Measurements from ENCODE around the gene SC5D.

SC5D gene

DNA sequence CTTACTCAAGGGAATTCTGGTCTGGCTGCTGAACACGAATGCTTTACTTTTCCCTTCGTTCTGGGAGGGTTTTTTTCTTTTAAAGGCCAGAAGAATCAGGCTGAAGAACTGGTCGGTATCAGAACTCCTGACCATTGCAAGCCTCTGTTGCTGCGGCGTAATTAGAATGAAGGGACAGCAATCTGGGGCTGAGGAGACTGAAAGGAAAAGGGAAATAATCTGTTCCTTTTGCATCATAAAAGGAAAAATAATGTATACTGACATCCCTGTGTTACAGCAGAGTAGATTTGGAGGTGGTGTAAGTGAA is 670 bp downstream of the SC5D start:
- no peak for DNase-seq

DNA sequence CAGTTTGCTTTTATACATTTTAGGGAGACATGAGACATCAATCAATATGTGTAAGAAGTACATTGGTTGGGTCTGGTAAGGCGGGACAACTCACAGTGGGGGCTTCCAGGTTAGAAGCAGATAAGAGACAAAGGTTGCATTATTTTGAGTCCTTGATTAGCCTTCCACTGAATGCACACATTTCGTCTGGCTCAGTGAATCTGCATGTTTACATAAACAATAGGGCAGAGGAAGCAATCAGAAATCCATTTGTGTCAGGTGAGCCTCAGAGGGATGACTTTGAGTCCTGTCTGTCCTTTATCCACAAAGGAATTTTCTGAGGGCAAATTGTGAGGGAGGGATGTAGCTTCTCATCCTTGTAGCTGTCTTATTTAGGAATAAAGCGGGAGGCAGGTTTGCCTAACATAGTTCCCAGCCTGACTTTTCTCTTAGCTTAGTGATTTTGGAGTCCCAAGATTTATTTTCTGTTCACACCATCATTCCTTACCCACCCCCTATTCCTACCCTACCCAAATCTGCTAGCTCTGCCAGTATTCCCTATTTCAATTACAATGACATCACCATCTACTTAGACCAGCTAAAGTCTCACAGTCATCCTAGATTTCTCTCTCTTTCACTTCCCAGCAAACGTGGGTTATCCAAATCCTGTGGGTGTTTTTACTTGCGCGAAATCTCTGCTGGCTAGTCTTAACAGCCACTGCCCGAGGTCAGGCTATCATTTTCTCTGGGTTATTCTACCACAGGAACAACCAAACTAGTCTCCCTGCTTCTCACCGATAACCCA is 2.9 kb downstream of the SC5D start:
- no peak for DNase-seq

DNA sequence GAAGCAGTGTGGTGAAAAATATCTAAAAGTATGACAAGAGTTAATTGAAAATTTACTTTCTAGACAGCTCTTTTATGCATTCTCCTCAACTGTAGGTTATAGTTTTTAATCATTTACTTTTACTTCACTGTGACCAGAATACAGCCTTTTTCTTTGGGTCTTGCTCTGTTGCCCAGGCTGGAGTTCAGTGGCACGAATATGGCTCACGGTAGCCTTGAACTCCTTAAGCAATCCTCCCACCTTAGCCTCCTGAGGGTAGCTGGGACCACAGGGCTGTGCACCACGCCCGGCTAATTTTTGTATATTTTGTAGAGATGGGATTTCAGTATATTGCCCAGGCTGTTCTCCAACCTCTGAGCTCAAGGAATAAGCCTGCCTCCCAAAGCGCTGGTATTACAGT is 5.3 kb downstream of the SC5D start:
- no peak for DNase-seq

DNA sequence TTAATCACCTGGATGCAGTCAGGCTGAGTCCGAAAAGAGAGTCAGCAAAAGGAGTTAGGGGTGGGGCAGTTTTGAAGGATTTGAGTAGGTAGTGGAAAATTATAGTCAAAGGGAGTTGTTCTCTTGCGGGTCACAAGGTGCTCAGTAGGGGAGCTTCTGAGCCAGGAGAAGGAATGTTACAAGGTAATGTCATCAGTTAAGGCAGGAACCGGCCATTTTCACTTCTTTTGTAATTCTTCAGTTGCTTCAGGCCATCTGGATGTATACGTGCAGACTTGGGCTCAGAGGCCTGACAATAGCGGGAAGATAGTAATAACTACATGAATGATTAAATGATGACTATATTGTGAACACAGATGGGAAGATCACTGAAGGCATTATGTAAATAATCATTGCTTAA is 6.2 kb downstream of the SC5D start:
- no peak for DNase-seq

DNA sequence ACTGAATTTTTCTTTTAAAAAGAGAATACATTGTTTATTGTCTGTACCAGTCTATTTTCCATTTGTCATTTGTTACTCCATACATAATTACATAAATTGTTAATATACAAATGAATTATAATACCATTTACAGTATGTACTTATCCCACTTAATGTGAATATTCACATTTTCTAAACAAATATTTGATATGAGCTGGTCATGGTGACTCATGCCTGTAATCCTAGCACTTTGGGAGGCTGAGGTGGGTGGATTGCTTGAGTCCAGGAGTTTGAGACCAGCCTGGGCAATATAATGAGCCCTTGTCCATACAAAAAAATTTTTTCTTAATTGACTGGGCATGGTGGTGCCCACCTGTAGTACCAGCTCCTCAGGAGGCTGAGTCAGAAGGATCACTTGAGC is 6.8 kb downstream of the SC5D start:
- no peak for DNase-seq

DNA sequence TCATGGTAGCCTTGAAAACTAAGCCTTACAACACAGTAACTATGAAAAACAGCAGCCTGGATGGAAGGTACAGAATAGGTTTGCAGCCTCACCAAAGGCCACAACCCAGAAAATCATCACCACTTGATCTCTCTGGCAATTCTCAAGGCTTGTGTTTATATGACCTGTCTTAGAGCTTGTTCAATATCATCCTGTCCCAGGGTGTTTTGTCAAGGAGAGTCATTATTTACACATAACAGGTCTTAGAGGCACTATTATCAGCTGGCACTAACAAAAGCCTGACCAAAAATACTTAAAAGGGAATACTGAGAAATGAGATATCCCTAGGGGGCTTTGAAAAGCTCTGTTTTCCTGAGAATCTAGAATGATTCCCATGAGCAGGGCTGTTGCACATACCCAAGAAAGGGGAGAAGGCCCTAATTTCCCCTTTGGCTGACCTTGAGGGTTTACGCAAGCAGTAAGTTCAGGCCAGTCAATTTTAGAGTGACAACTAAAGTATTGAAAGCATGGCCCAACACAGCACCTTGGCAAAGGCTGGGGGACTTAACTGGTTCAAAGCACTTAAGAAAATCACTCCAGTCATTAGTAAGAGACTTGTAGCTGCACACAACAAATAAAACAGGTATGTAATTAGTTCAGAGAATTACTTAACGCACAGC is 7.9 kb downstream of the SC5D start:
- no peak for DNase-seq

DNA sequence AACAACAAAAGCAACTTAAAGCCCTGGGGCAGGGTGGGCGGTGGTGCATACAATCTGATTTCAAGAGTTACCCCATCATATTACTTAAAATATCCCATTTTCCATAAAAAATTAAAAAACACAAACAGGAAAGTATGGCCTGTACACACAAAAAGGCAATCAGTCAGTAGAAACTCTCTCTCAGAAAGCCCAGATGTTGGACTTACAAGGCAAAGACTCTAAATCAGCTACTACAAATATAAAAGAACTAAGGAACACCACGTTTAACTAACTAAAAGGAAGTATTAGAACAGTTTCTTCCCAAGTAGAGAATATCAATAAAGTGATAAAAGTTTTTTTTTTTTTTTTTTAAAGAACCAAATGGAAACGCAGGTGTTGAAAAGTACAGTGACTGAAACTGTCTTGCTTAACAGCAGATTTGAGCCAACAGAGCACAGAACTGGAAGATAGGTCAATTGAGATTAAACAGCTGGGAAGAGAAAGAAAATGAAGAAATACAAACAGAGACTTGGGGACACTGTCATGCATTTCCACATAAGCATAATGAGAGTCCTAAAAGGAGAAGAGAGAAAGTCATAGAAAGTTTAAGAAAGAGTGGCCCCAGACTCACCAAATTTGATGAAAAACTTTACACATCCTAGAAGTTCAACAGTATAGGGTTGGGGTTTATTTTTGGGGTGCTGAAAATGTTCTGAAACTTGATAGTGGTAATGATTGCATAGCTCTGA is 8.6 kb downstream of the SC5D start:
- no peak for DNase-seq

DNA sequence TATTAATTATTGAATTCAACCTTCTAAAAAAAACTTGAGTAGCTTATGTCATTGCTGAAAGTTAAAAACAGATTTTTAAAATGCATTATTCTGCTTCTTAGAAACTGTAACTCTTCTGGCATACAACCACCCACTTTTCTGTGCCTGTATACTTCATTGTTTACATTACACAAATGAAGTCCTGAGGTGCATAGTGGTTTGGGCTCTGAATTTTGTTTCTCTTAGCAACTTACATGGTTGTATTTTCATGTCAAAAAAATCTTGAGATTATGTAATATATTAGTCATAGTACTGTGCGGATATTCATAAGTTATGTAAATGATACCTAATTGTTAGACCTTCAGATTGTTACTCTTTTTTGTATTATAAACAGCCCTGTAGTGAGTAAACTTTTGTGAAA is 12.2 kb downstream of the SC5D start:
- no peak for DNase-seq

DNA sequence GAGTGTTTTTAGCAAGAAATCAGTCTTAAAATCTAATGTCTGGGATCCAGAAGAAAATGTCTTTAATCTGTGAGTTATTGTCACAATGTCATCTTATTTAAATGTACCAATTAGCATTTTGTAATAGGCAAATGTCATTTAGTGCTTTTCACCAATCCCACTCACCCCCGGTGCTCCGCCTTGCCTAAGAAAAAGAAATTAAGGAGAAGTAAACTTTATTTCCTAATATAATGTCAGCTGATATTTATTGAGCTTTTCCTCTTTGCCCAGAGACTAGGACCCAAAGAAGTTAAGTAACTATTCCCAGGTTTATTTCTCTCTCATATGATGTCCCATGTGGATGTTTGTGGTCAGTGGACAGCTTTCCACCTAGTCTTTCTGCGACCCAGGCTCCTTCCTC is 16.2 kb downstream of the SC5D start:
- no peak for DNase-seq

DNA sequence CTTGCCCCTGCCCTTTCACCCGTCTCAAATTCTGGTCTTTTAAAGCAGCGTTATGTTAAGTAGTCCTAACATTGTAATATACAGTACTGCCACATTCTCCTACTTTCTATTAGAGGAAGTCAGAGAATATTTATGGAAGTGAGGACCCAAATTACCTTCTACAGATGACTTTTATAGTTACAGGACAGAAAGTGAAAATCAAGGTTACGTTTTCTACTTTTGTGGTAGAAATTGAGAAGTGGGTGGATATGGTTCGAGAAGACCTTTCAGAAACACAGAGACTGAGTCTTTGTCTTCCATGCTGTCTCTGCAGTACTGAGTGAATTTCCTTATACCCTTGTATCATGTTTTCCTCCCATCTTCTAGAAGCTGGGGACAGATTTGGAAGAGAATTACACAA is 17.1 kb downstream of the SC5D start:
- no peak for DNase-seq

DNA sequence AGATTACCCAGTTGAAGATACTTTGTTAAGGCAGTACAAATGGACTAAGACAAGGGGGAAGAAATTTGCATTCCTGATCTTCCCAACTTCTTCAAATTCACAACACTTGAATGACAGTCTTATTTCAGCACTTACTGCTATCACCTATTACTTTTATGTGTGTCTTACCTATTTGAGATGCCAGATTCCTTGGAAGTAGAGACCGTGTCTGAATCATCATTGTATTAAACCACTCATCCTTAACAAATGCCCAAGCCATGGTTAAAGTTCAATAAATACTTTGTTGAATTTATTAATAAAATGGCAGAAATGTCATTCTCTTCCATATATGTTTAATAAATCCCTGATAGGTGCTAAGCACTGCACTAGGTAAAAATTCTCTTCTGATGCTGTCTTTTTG is 18.3 kb downstream of the SC5D start:
- no peak for DNase-seq

DNA sequence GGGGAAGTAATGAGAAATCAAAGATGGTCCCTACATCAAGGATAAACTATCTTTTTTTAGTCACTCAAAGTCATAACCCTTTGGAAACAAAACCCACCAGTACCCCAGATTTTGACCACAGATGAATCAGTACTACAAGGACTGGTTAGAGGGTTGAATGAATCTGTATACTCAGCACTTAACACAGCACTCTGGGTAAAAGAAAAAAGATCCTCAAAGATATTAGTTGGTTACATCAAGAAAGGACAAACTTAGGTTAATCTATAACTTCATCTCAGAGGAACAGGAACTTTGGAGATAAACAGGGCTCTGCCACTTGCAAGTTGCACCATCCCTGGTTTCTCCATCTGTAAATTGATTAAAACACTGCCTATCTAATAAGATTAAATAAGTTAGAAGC is 18.8 kb downstream of the SC5D start:
- no peak for DNase-seq

DNA sequence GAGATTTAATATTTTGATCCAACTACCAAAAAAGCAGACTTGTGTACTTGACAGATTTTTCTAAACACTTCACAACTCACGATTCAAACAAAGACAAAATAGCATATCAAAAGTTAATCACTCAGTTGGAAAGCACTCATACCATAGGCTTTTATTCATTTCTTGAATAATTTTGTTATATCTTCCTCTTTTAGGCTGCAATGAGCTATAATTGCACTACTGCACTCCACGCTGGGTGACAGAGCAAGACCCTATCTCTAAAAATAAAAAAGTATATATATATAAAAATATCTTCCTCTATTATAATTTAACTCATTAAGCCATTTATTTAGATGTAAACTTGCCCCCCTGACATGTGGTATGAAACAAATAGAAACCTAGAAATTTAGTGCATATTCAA is 19.9 kb downstream of the SC5D start:
- no peak for DNase-seq

DNA sequence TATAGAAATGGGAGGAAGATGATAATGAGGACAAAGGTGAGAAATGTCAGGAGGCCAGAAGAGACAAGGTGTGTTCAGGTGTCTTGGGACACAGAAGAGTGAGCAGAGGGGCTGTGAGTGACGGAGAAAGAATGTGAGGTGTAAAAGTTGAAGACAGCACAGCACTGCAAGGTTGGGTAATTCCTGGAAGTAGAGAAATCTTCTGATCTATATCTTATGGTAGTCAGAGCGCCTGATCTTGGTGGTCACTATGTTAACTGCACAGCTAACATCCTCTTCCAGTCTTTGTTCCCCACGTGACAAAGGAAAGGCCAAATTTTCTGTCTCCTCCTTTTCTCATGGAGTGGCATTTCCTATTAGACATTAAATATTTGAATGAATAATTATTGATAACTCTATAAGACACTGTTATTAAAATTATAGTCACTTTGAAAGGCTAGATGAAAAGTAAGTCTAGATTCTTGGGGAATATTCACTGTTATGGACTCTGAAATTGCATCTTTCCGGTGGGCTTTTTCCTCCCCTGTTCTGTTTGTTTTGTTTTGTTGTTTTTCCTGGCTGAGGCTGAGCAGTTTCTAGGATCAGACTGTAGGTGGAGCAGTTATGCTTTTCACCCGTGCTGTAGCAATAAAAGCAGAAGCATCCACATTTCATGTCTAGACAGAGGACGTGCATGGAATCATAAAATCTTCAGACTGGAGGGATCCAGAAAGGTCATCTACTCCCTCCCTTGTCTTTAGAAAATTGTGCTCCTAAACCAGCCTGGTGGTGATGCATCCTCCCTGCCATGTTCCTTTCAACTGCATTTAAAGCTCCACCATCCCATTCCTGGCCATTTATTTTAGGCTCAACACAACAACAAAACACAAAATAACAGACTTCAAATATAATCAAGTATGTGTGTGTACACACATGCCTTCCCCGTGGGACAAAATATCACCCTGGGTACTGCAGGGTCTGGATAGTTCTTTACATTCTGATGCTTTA is 26.6 kb downstream of the SC5D start:
- no peak for DNase-seq

DNA sequence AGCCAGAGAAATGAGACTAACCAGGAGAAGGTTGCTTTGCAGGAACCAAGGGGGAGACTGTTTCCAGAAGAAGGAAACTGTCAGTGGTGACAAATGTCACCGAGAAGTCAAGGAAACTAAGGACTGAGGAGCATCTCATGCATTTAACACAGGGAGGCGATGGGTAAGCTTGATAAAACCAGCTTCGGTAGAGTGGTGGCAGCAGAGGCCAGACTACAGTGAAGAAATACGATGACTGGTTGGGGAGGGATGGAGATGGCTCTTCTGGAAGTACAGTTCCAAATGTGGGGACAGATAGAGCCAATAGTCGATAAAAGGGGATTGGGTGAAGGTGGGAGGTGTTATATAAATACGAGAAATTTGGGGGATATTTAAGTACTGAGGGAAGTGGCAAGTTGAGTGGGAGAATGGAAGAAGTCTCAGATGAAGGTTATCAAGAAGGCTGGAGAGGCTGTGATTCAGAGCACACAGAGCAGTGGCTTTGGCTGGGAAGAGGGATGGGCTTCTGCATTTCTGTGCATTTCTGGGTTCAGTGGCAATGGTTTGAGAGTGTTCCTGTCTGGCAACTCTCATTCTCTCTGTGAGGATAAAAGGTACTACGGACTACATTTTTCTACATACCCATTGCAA is 29.2 kb downstream of the SC5D start:
- DNase-seq = no peak

DNA sequence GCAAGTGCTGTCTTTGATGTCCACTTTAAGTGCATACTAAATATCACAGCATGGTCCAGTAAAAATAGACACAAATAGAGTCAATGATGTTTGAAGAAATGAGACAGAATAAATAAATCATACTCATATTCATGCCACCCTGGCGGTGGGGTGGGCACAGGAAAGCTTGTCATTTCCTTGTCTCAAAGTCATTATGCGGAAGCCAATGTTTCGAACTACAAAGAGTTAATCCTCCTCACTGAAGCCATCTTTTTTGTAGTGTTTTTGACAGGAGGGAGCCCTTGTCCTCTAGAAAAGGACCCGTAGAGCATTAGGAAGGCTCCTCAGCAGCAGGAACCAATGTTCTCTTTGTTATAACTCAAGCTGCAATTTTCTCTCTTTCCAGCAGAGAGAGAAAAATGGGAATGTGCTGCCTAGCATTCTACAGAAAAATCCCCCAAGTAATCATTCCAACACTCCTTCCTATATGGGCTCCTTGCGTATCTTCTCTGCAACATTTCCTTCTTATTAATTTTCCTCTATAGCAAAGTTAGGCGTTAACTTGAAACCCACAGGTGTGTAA is 30.6 kb downstream of the SC5D start:
- no peak for DNase-seq

DNA sequence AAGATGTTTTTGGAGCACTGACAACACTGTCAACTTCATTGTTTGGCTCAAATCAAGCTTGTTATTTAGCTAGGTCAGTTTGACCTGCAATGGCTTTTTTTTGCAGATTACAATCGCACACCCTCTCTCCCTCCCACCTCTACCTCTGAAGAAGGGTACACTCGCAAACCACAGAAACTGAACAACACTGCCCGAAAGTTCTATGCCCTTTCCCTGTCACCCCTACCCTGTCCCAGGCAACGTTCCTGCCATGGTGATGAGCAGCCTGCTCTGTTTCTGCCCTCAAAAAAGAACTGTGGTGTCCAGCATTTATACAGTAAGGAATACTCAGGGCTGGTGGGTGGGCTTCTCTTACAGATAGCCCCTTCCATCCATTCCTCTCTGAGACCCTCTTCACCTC is 33.7 kb downstream of the SC5D start:
- DNase-seq = no peak

DNA sequence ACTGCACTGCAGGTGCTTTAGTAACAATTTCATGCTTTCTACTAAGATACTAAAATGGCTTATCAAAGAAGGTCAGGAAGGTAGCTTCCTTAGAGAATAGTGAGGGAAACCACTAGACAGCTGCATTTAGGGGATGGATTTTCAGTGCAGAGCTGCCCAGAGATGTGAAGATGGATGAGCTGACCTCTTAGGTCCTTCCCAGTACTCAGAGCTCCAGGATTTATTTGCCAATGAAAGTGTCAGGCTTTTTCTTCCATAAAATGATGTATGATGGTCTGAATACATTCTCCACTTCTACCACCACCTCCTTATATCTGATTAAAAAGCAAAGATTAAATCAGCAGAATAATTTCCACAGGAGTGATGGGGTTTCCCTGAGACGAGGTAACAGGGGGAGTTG is 35.0 kb downstream of the SC5D start:
- no peak for DNase-seq

DNA sequence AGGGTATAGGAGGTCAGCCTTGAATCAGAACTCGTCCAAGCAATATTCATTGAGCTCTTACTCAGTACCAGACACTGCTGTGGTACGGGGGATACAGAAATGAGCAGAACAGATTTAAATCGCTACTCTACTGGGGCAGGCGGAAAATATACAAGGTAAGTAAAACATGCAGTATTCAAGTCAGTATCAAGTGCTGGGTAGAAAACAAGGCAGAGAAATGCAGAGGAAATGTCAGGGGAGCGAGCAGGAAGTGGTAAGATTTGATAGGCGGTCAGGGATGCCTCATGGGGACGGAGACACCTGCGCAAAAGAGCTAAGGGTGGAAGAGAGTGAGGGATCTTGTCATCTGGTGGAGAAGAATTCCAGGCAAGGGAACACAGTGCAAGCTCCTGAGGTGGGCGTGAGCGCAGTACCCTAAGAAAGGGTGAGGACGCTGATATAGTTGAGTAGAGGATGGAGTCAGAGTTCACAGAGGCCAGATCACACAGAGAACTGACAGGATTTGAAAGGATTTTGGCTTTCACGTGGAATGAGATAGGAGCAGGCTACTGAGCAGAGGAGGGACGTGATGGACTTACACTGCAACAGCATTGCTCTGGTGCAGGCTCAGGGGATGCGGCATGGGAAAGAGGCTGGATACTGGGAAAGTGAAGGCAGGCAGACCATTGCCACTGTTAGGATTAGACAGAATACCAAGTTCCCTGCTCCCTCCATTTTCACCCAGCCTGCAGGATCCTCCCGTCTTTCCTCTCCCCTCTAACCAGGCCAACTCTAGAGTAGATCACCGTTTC is 35.8 kb downstream of the SC5D start:
- DNase-seq = no peak

DNA sequence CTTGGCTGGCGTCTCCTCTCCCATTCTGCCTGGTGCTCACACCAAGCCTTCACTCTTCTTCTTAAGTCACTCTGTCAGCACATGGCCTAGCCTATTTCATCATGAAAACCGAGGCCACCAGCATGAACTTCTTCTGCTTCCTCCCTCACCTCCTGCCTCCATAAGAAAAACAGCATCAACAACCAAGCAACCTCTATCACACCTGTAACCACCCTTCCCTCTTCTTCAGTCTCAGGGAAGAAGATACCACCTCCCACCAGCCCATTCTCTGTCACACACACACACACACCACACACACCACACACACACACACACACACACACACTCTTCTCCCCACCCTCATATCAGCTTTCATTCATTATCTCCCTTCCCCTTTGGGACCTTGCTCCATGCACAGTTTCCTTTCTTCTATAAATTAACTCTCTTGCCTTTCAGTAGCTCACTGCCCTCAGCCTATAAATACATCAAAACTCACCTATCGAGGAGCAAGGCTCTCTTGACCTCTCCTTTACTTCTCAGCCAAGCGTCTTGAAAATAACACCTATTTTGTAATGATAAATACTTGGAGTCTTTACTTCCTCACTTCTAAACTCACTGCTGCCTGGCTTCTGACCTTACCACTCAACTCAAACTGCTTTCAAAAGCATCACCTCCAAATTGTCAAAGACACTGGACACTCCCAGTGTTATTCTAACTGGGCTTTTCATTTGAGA is 36.6 kb downstream of the SC5D start:
- DNase-seq = peak; percentile 54

Measured in NCI-H1436 treated with DMSO at 0.1 percent for 48 hours (cell line).